Mesodermal cell (in vitro differentiated cells): ENCODE results near the gene CTDSPL.
"Not testable (repeated sequence)": the region's sequence is repeated elsewhere in the genome, so short reads cannot be mapped to it uniquely, and the experiment has no call there.

ENCODE experiments used
- H3K27ac ChIP-seq: 2 replicates; pipeline ENCODE4 v1.7.0; 2013; ENCODE audit warnings: mild to moderate bottlenecking, low read depth, low read length, moderate library complexity; ENCODE audit not compliant: severe bottlenecking
- H3K36me3 ChIP-seq: 2 replicates; pipeline ENCODE4 v1.7.1; 2013; ENCODE audit warnings: mild to moderate bottlenecking, low read length, moderate library complexity; ENCODE audit not compliant: control insufficient read depth, insufficient read depth
- H3K4me1 ChIP-seq: one replicate; pipeline ENCODE4 v1.7.1; 2013; ENCODE audit warnings: mild to moderate bottlenecking, low read length; ENCODE audit not compliant: insufficient read depth, control insufficient read depth, poor library complexity, severe bottlenecking
- H3K4me3 ChIP-seq: 2 replicates; pipeline ENCODE4 v1.7.0; 2013; ENCODE audit warnings: low read length, control low read depth, mild to moderate bottlenecking; ENCODE audit not compliant: insufficient read depth, poor library complexity, severe bottlenecking; ENCODE audit errors: extremely low read depth
- H3K9me3 ChIP-seq: 2 replicates; pipeline ENCODE4 v1.7.1; 2013; ENCODE audit warnings: mild to moderate bottlenecking, low read length, moderate library complexity; ENCODE audit not compliant: control insufficient read depth
- WGBS, 2 experiments: methylation state at CpG; one replicate each; pipeline ENCODE4 v1.1.5; 2013; ENCODE audit warnings: missing lambda C conversion rate in 2 of 2; ENCODE audit not compliant: insufficient coverage in 2 of 2; 5-methylcytosine and 5-hydroxymethylcytosine counted together

Gene CTDSPL

DNA sequence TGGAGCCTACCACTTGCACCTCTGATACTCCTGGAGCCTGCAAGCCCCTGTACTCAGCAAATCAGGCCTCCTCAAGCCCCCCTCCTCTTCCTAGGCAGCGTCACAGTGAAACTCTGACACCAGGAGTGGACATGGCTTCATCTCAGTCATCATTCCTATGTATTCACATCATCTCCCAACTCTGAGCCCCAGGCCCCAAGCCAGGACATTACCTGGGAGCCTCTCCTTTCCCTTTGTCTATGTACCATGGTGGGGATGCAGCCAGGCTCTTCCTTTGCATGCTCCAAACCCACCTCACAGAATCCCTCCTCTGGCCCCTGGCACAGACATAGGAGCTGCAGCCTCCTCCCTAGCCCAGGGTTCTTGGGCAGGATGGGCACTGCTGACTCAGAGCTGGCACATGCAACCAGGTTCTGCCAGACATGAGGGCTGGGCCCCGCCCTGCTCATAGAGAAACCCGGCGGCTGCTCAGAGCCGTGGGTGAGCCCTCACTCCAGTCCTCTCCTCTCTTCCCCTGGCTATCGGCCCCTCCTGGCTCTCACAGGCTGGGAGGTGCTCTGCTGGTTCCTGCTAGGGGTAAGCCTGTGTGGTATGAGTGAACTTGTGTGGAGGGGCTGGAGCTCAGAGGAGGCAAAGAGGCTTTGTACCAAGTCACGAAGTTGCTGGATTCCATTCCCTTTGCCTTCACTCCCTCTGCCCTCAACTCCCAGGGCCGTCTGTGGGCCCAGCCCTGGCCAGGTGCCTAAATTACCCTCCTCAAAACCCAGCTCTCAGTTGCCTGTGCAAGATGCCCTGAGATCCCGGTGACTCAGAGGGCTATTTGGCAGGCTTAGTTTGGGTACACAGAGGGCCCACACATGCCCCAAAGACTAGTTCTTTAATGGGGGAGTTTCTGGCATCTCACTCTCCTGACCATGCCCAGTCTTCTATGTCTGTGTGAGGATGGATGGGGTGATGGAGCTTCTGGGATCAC is 169.6 kb downstream of the CTDSPL start:
- 79 to 93% methylated on average over 5 to 8 of the region's 9 CpGs for WGBS, 2 experiments
- H3K4me1 ChIP-seq: peaks cover 16% of the 10 kb centered on the region
- no peak overlapping the region for H3K27ac ChIP-seq
- peaks cover 4% of the 10 kb centered on the region for H3K36me3 ChIP-seq
- no peaks in the 10 kb centered on the region for H3K9me3 ChIP-seq
- no peak overlapping the region for H3K4me3 ChIP-seq

DNA sequence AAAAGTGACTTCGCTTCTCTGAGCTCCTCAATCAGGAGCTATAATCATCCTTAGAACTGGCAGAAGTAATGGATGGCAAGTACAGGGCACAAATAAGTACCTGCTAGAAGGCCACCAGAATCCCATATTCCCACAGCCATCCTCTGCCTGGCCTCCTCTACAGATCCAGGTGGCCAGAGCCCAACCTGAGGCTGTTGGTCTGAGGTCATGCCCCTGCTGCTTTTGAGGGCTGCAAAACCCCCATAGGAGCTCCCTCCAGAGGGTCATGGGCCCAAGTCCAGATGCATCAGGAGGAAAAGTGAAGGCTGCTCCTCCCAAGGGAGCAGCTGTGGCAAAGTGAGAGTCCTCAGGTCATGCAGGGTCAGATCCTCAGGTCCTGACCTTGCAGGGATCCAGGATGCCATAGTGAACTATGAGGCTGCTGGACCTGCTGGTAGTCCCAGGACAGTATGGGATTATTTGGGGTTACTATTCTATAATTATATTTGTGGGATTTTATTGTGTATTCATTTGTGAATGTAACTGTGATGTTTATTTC is 170.7 kb downstream of the CTDSPL start:
- 86% methylated on average over 1 of the region's 1 CpG; no CpG with 5 or more reads in 1 of the 2 experiments for WGBS, 2 experiments
- no peak overlapping the region for H3K4me3 ChIP-seq

DNA sequence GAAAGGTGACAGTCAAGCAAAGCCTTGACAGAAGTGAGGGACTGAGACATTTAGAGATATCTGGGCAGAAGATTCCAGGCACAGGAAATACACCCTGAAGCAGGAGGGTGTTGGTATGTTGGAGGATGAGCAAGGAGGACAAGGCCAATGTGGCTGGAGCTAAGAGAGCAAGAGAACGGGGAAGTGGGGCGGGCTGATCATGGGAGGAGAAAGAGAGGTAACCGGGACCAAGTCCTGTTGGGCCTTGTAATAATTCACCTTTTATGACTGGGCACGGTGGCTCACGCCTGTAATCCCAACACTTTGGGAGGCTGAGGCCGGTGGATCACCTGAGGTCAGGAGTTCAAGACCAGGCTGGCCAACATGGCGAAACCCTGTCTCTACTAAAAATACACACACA is 171.9 kb downstream of the CTDSPL start:
- H3K4me3 ChIP-seq, H3K9me3 ChIP-seq, H3K36me3 ChIP-seq, H3K27ac ChIP-seq: not testable (repeated sequence)
- peaks cover 16% of the 10 kb centered on the region for H3K4me1 ChIP-seq
- WGBS, 2 experiments: 87 to 100% methylated on average over 3 to 6 of the region's 7 CpGs

More for the DNA sequence above, 170.7 kb downstream of the CTDSPL start:
- Histone ChIP-seq H3K4me1 (peaks cover 21% of the 10 kb centered on the region), H3K9me3 (no peaks in the 10 kb centered on the region), H3K27ac (no peak overlapping the region), H3K36me3 (peaks cover 3% of the 10 kb centered on the region)
